Stimulated activated CD8-positive, alpha-beta memory T cell treated with anti-CD3 and anti-CD28 coated beads, Interleukin-7, amount 100 ng/mL, for 1 hour (primary cell): ENCODE measurements around the gene DPM3.
"Not testable (repeated sequence)": the region's sequence is repeated elsewhere in the genome, so short reads cannot be mapped to it uniquely, and the experiment has no call there.

Source experiments
- DNase-seq, 2 donors: peaks; one replicate each; pipeline ENCODE4 v3.0.0-alpha.2; 2020; ENCODE audit warnings: low read depth in 2 of 2

DPM3 gene

DNA sequence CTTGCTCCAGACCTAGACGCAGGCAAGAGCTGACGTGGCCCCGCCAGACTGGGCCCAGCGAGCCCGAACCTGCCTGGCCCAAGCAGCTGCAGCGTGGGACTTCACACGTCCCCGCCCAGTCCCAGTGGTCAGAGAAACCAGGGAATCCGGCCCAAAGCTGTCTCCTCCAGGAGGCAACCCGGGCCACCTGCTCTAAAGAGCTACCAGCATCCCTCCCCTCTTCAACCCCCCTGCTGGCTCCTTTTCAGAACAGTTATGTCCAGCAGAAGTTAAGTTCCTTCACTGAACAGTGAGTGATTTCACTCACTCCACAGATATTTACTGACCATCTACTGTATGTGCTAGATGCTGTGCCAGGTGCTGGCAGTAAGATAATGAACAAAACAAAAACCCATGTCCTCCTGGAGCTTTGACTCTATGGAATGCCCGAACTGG is 14.8 kb downstream of the DPM3 start:
- DNase-seq = no peak

DNA sequence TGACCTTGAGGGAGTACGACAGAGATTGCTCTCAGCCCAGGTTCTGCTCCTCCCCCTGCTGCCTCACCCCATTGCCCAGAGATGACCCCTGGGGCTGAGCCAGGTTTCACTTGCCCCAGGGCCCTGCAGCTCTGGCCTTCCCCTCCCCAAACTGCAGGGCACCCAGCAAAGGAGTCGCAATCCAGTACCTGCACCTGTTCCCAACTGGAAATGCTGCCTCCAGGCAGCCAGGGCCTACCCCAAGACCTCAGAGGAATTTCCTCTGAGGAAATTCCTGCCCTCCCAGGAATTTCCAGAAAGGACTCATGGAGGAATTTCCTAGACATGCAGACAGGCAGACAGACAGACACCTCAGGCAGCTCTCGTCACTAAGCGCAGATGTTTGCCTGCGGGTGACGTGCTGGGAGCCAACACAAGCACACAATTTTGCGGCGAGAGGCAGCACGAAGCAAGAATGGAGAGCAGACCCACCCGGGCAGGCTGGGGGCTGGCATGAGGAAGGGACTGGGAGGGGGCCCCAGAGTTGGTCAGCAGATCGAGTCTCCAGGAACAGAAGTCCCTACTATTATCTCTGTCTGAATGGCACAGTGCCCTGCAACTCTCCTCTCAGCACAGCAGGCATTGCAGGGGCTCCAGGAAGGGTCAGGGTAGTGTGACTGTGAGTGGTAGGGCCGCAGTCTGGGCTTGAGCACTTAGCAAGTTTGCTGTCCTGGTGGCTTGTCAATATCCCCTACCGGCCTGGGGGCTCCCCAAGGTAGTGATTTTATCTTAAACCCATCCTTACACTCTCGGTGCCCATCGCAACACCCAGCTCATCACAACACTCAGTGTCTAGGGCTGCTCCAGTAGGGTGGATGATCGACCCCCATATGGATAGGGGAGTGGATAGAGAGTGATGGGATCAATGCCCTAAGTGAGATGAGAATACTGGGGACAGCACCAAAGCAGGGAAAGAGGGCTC is 15.5 kb downstream of the DPM3 start:
- DNase-seq = no peak

DNA sequence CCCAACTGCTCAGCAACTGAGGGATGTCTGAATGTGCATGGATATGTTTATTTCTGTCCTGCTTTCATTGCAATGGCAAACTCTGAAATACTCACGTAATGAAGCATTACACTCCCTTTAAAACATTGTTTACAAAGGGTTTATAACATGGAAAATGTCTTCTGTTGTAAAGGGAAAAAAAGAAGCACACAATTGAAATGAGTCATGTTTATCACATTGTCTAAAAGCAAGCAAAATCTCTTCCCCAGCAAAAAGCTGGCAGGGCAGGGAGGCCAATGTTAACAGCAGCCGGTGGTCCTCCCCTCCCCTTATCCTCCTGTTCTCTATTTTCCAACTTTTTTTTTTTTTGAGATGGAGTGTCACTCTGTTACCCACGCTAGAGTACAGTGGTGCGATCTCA is 16.5 kb downstream of the DPM3 start:
- DNase-seq = no peak

DNA sequence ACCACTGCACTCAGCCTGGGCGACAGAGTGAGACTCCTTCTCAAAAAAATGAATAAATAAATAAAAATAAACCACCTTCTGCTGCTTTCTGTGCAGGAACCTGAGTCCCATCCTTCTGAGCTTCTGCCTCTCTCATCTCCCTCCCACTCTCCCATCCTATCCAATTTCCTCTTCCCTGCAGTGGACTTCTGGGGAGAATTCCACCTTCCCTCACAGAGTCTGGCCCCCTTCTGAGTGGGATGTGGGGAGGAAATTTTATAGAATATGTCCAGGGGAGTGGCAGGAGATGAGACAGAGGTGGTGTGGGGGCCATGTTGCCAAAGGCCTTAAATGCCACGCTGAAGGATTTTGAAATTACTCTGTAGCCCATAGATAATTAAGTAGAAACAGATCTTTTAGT is 18.0 kb downstream of the DPM3 start:
- no peak for DNase-seq

DNA sequence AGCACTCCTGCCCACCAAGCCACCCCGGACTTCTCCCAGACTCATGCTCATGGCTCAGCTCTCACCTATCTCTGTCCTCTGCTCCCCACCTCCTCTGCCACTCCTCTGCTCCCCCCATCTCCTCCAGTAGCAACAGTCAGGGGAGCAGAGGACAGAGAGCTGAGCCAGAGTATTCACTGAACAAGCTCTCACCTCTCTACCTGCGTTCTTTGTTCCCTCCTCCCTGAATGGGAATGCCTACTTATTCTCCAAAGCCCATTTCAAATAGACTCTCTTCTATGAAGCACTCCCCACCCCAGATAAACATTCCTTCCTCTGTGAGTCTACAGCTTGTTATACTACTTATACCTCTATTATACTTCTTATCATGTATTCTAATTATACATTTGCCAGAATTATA is 19.1 kb downstream of the DPM3 start:
- DNase-seq = no peak

DNA sequence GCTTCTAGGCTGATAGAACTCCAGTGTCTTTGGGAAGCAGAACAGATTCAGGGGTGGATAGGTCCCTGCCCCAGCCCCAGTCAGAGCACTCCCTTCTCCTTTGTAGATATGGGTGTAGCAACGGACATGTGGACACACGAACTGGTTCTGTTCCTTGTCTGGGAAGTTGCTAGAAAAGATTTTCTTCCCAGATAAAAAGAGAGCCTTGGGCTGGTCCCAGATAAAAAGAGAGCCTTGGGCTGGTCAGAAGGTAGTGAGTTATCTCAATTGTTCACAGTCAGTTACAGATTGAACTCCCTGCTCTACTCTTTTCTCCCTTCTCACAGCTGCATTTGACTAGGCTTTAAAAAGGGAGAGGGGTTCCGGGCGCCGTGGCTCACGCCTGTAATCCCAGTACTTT is 20.1 kb downstream of the DPM3 start:
- DNase-seq = no peak

DNA sequence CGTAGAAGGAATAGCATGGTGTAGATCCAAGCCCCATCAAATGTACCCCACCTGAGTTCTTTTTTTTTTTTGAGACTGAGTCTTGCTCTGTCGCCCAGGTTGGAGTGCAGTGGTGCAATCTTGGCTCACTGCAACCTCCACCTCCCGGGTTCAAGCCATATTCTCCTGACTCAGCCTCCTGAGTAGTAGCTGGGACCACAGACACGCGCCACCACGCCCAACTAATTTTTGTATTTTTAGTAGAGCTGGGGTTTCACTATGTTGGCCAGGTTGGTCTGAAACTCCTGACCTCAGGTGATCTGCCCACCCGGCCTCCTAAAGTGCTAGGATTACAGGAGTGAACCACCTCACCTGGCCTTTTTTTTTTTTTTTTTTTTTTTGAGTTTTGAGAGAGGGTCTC is 22.2 kb downstream of the DPM3 start:
- not testable (repeated sequence) for DNase-seq

DNA sequence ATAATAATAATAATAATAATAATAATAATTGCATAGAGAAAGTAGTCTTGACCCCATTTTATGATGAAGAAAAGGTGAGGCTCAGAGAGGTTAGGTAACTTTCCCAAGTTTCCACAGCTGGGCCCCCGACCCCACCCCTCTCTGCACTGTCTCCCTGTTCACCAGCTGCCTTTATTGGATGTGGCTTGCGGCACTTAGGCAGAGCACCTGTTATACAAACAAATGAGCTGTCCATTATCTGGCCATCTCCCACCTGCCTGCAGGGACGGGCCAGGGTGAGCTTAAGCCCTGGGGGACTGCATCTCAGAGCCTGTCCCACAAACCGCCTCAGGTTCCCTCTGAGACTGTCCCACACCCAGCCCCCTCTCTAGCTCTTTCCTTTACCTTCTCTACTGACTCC is 22.7 kb downstream of the DPM3 start:
- DNase-seq = no peak

DNA sequence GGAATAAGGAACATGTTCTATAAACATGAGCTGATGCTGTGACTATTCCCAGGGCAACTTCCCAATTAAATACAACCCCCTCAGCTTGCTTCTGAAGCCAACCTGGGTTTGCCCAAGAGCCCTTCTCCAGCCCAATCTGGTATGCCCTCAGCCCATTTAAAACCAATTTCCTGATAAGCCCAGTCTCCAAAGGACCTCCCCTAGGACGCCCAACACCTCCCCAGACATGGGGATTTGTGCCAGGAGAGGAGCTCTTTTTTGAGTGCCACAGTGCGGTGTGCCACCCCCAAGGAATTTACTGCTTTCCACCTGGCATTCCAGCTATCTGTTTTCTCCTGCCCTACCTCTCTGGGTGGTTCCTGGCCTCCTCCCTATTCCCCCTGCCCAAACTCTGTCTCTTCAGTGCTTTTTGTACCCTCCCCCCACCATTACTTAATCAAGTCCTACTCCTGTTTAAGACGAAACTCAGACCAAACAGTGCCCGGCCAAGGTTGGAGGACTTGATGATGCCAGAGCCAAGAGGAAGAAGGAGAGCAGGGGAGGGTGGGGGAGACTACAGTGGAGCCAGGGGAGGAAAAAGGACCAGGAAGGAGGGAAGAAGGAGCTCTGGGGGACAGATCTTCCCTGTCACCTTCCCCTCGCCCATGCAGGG is 24.1 kb downstream of the DPM3 start:
- no peak for DNase-seq

DNA sequence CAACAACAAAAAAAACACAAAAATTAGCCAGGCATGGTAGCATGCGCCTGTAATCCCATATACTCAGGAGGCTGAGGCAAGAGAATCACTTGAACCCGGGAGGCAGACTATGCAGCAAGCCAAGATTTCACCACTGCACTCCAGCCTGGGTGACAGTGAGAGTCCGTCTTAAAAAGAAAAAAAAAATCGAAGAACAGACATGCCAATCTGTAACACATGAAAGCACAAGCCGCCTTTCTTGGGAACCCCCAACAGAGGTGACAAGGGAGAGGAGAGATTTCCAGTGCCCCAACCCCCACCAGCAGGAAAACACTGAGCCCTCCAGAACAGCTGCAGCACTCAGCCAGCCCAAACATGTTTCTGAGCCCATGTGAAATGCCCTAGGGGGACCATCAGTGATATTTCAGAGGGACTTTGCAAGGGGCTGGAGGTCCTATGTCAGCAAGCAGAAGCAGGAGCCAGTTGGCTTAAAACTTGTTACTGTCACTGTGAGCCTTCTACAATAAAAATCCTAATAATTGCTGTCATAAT is 26.8 kb downstream of the DPM3 start:
- DNase-seq = no peak

DNA sequence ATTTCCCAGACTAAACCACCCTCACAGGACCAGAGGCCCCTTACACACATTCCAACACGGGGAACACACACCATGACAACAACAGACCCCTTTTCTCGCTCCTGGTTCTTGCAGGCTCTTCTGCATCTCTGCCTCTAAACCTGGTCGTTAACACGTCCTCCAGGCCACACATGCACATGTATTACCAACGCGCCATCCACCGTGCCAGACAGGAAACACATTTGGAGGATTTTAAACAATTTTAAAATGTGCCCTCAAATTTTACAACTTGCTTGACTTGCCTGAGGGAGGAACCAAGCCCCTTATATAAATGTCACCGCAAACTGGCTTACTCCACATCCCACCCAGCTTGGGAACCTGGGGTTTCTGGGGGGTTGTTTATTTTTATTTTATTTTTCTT is 29.5 kb downstream of the DPM3 start:
- no peak for DNase-seq

DNA sequence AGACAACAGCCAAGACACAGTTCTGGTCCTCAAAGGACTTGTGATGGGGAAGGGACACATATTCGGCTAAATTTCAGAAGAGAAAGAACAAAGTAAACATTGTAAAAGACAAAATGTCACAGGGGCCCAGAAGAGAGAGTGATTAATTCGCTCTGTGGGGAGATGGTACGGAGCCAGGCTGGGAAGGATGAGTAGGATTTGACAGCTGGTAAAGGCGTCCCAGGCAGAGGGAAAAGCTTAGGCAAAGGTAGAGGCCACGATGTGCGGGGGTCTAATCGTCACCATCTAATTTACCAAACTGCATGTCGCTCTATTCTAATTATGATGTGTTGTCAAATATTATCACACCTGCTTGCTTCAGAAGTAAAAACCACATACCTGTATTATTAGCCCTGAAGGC is 29.9 kb downstream of the DPM3 start:
- DNase-seq = no peak

DNA sequence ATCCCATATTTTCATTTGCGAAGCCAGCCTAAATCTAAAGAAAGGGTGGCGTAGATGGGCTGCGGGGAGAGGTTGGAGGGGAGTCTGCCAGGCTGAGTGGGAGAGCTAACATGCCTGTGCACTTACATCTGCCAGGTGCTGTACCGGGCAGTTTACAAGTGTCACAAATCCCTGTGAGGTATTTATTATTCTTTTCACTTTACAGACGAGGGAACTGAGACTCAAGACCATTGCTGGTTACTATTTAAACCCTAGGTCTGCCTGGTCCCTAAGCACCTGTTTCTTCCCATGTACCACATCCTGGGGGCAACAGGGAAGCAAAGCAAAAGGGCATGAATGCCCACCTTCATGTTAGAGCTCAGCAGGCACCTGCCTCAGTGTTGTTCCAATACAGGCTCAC is 32.0 kb downstream of the DPM3 start:
- no peak for DNase-seq

DNA sequence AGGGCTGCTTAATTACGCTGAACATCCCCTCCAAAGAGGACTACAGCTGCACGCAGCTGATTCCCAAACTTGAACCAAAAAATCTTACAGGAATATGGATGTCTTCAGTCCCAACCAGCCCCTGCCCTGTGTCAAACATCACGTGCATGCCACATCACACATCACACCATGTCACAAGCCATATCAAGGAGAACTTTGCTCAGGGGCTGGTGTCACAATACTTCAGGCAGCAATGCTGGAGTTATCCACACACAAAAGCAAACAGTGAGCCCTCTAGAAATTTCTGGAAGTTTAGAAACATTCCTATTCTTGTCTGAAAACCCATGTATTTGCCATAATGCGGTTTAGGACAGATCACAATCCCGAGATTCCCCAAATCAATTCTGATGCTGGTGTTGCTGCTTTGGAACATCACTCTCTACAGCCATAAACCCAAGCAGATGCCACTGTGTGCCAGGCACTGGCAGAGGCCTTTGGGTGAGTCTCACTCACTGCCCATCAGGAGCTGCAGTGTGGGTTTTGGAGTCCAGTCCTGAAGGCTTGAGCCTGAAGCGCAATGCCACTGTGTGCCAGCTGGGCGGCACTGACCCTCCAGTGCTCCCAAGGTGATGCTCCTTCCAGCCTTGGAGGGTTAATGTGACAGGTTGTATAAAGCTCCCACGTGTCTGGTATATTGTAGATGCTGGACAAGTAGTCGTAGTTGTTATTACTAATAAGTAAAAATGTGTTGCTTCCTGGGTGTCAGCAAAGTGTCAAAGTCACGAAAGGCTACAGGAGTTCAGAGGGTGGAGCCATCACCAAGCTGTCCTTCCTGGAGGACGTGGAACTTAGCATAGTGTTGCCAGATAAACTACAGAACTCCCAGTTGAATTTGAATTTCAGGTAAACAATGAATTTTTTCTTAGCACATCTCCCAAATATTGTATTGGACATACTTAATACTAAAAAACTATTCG is 32.7 kb downstream of the DPM3 start:
- DNase-seq = no peak

DNA sequence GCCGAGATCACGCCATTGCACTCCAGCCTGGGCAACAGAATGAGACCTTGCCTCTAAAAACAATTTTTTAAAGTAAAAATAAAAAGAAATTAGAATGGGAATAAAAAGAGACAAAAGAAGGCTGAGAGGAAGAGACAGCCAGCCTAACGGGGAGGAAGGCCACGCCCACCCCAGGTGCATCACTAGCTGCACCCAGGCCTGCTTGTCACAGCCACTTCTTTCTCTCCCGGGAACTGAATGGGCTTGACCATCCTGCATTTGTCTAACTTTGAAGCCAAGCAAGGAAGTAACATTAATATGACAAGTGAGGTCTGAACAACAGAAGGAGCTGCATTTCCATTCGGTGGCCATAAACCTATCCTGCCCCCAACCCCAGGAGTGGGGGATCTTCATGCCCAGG is 33.5 kb downstream of the DPM3 start:
- no peak for DNase-seq

DNA sequence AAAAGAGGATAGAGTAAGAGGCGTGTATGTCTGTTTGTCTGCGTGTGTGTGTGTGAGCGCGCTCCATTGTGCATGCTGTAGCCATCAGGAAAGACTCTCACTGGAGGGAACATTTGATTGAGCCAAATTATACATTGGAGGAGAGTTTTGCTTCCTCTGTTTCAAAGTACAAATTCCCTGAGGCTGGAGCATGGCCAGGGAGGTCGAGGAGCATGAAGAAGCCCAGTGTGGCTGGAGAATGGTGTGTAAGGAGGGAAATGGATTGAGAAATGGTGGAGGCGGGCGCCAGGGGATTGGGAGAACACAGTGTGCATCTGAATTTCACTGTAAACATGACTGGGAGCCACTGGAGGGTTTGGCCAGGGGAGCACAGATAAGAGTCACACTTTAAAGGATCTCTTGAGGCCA is 34.7 kb downstream of the DPM3 start:
- DNase-seq = no peak

DNA sequence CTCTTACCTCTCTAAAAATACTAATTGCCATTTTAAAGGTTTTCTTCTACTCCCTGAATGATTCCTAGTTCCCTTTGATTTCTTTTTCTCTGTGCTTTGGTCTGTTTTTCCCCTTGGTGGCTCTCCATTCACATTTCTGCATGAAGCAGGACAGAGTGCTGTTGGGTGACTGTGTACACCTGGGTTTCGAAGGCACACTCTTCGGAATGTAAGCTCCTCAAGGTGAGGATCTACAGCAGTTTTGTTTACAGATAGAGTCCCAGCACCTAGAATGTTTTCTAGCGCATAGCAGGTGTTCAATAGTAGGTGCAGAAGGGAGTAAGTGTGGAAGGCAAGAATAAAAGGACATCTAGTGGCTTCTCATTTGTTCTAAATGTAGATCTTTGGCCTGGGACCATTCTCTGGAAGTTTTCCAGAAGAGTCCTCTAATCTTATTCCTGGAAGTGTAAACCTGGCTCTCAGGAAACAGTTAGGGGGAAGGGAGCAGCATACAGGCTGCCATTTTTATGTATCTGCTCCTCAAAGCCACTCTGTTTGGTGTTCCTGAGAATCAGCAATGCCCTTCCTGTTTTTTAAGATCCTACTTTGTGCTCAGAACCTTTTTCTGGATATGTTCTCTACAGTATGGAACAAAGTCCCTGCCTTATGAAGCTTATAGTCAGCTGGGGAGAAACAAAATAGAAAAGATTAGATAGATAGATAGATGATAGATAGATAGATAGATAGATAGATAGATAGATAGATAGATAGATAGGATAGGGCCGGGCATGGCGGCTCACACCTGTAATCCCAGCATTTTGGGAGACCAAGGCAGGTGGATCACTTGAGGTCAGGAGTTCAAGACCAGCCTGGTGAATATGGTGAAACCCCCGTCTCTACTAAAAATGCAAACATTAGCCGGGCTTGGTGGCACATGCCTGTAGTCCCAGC is 35.5 kb downstream of the DPM3 start:
- DNase-seq = no peak

DNA sequence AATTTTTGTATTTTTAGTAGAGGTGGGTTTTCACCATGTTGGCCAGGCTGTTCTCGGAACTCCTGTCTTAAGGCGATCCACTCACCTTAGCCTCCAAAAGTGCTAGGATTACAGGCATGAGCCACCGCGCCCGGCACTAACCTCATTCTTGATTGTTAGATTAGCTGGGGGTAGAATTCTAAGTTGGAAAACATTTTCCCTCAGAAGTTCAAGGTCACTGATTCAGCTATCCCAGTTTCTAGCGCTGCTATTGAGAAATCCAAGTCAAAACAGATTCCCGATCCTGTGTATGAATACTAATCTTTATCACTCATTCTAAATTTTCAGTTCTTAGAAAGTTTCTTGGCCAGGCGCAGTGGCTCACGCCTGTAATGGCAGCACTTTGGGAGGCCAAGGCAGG is 37.0 kb downstream of the DPM3 start:
- DNase-seq = no peak

DNA sequence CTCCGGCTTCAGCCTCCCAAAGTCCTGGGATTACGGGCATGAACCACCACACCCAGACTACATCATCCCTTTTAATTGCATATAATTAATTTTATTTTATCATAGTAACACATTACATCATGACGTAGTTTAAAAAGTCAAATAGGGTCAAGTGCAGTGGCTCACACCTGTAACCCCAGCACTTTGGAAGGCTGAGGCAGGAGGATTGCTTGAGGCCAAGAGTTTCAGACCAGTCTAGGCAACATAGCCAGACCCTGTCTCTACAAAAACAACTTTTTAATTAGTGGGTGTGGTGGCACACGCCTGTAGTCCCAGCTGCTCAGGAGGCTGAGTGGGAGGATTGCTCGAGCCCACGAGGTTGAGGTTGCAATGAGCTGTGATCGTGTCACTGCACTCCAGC is 41.0 kb downstream of the DPM3 start:
- no peak for DNase-seq

DNA sequence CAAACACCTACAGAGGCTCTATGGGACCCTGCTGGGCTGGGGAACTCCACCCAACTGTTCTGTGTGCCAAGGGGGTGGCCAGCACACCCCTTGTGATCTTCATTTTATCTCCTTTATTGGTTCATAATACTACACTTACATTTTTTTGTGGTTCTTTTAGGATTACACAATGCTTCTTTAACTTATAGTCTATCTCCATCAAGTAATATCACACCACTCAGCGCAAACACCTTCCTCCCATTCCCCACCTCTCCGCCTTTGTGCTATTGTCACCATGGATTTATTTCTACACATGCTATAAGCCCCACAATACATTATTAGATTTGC is 45.7 kb downstream of the DPM3 start:
- DNase-seq = no peak
